IPS-18c (cell line): ENCODE data around the gene NAGA.

Experiments
- H3K4me3 ChIP-seq: 2 replicates; pipeline ENCODE4 v1.7.0; 2013; ENCODE audit warnings: low read depth, mild to moderate bottlenecking, low read length, moderate library complexity; ENCODE audit not compliant: insufficient read depth
- H3K9me3 ChIP-seq: one replicate; pipeline ENCODE4 v1.6.1; 2013; ENCODE audit warnings: mild to moderate bottlenecking, low read length, moderate library complexity; ENCODE audit not compliant: control insufficient read depth, insufficient read depth

NAGA gene

DNA sequence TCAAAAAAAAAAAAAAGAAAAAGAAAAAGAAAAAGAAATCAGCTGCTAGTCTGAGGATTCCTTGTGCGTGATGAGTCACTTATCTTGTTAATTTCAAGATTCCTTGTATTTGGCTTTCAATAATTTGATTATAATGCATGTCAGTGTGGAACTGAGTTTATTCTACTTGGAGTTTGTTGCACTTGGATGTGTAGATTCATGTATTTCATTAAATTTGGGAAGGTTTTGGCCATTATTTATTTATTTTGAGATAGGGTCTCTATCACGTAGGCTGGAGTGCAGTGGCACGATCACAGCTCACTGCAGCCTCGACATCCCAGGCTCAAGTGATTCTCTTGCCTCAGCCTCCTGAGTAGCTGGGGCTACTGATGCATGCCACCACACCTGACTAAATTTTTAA is 57.2 kb downstream of the NAGA start:
- Histone ChIP-seq H3K9me3 (no peaks in the 10 kb centered on the region), H3K4me3 (no peak overlapping the region)

DNA sequence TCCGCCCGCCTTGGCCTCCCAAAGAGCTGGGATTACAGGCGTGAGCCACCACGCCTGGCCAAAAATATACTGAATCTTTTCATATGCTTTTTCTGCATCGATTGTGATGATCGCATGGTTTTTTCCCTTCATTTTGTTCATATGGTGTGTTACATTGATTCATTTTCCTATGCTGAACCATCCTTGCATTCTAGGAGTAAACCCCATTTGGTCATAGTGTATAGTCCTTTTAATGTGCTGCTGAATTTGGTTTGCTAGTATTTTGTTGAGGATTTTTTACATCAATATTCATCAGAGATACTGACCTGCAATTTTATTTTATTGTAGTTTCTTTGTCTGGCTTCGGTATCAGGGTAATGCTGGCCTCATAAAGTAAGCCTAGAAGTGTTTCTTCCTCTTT is 59.8 kb downstream of the NAGA start:
- no peak overlapping the region for H3K4me3 ChIP-seq
- no peaks in the 10 kb centered on the region for H3K9me3 ChIP-seq
